K562 (cell line): ENCODE data around the gene CCDC124.

ENCODE experiments used
- ATF7 ChIP-seq: fragments of 450-650 bp; IDR thresholded peaks from 2 replicates; pipeline ENCODE4 v1.7.1; 2014; ENCODE audit warnings: mild to moderate bottlenecking, moderate library complexity
- MEIS2 ChIP-seq: fragments of 450-650 bp; IDR thresholded peaks from 2 replicates; pipeline ENCODE4 v1.6.1; 2014; ENCODE audit warnings: mild to moderate bottlenecking; ENCODE audit not compliant: partially characterized antibody
- NR2C2 ChIP-seq, 2 experiments: fragments of 200-800 bp in 1 of 2; sonication (Bioruptor generic) in 1 of 2; sonication (generic) in 1 of 2; formaldehyde crosslinking in 1 of 2; IDR thresholded peaks; 2 replicates each; pipeline versions ENCODE4 v1.6.1 to v1.8.0; 2016 to 2022; ENCODE audit warnings: mild to moderate bottlenecking in 1 of 2, missing compliant biosample characterization in 1 of 2, missing genetic modification characterization in 1 of 2, missing genetic modification reagents in 1 of 2
- PHF21A ChIP-seq: fragments of 450-650 bp; IDR thresholded peaks from 2 replicates; pipeline ENCODE4 v1.6.1; 2017; ENCODE audit warnings: low read depth, borderline replicate concordance
- ZKSCAN8 ChIP-seq: fragments of 200-800 bp; sonication (Bioruptor generic); IDR thresholded peaks from 2 replicates; pipeline ENCODE4 v1.6.1; 2016; ENCODE audit warnings: missing genetic modification characterization, missing compliant biosample characterization
- ZNF282 ChIP-seq: sonication (generic); formaldehyde crosslinking; IDR thresholded peaks from 2 replicates; pipeline ENCODE4 v1.8.1; 2023; ENCODE audit warnings: missing genetic modification reagents
- TF ChIP-seq, protein P1 (sequence below): sonication (generic); formaldehyde crosslinking; IDR thresholded peaks from 2 replicates; pipeline ENCODE4 v1.8.1; 2022; ENCODE audit warnings: missing genetic modification reagents

DNA sequence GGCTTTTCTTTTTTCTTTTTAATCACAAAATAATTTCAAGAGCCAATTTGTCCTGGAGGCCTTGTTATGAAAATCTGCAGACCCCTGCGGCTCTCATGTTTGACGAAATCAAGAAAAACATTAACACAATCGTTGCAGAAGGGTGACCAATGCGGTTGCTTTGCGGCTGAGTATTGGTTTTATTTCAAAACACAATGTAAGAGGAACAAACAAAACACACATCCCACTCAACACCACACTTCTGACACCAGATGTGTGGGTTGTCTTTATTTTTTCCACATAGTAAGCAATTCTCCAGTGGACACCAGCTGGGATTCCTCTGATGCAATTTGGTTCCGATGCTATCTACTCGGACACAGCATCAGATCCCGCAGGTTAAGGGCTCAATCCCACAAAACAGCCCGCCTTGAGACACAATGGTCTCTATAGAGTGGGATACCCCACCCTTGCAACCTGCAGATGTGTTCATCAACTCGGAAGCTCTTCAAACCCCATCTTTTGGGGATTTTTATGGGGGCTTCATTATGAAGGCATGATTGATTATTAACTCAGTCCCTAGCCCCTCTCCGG lies 21.9 kb upstream of the CCDC124 start:
- TF ChIP-seq MEIS2 (no peak), NR2C2 (CRISPR knock-in tag; IDR thresholded peaks at IDR 0.05) (no peak), NR2C2 (tag; IDR thresholded peaks at IDR 0.05) (no peak), ZNF282 (CRISPR knock-in tag) (no peak), PHF21A (no peak), ZKSCAN8 (CRISPR knock-in tag) (no peak), ATF7 (no peak)
- TF ChIP-seq, protein P1, sequence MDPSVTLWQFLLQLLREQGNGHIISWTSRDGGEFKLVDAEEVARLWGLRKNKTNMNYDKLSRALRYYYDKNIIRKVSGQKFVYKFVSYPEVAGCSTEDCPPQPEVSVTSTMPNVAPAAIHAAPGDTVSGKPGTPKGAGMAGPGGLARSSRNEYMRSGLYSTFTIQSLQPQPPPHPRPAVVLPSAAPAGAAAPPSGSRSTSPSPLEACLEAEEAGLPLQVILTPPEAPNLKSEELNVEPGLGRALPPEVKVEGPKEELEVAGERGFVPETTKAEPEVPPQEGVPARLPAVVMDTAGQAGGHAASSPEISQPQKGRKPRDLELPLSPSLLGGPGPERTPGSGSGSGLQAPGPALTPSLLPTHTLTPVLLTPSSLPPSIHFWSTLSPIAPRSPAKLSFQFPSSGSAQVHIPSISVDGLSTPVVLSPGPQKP (CRISPR knock-in tag) = no peak
